MCF 10A (cell line): ENCODE measurements around the gene HERC2. TPM values are rescaled to one million over a fixed set of nuclear protein-coding genes. Genes with fewer than 3 reads are reported as not detected.

Experiments
- BruUV-seq: library from RNA; stranded (reverse); fragments of 400-500 nt; replicated peaks from 2 replicates; lab custom pipeline; 2021; lab: Mats Ljungman, UMichigan
- CTCF ChIA-PET: fragments of 300-600 bp; sonication (Branson Sonifier 250); formaldehyde crosslinking; extraction: SDS; loops from one replicate; lab custom pipeline; 2021; ENCODE audit warnings: antibody characterized with exemption, inconsistent platforms; lab: Yijun Ruan, JAX
- POLR2A ChIA-PET: fragments of 300-600, 350-650 bp; sonication (Branson Sonifier 250); formaldehyde crosslinking; extraction: SDS; loops from one replicate; lab custom pipeline; 2020; ENCODE audit warnings: antibody characterized with exemption, inconsistent platforms; lab: Yijun Ruan, JAX
- DNase-seq: peaks from one replicate; pipeline ENCODE4 v3.0.0-alpha.2; 2018; ENCODE audit not compliant: unreplicated experiment
- H3K27ac Mint-ChIP-seq: one replicate; pipeline ENCODE4 v1.8.0; 2022; ENCODE audit warnings: mild to moderate bottlenecking, low read depth, mixed read lengths; ENCODE audit not compliant: unreplicated experiment
- H3K27me3 Mint-ChIP-seq: one replicate; pipeline ENCODE4 v1.8.0; 2022; ENCODE audit warnings: mixed read lengths; ENCODE audit not compliant: insufficient read depth, unreplicated experiment
- H3K36me3 Mint-ChIP-seq: one replicate; pipeline ENCODE4 v1.8.0; 2022; ENCODE audit warnings: mild to moderate bottlenecking, moderate library complexity, mixed read lengths; ENCODE audit not compliant: insufficient read depth, unreplicated experiment
- H3K4me1 Mint-ChIP-seq: one replicate; pipeline ENCODE4 v1.8.0; 2022; ENCODE audit warnings: mixed read lengths; ENCODE audit not compliant: insufficient read depth, unreplicated experiment
- H3K4me3 Mint-ChIP-seq: one replicate; pipeline ENCODE4 v1.8.0; 2022; ENCODE audit warnings: mild to moderate bottlenecking, moderate library complexity, mixed read lengths; ENCODE audit not compliant: unreplicated experiment
- H3K9me3 Mint-ChIP-seq: one replicate; pipeline ENCODE4 v1.8.0; 2022; ENCODE audit warnings: mixed read lengths; ENCODE audit not compliant: unreplicated experiment
- intact Hi-C: fragments of 100-400 bp; cut with micrococcal nuclease; formaldehyde crosslinking; loops from 2 replicates; pipeline ENCODE4 v1.14.1; 2022
- total RNA-seq: library from RNA; stranded (reverse); gene quantifications from 2 replicates; pipeline ENCODE4 v1.2.3, GENCODE V29; 2022
- TF ChIP-seq, protein P1 (sequence below): fragments of 200-600 bp; IDR thresholded peaks from one replicate; pipeline ENCODE4 v1.8.0; 2022; ENCODE audit warnings: antibody characterized with exemption, mild to moderate bottlenecking; ENCODE audit not compliant: unreplicated experiment

HERC2 gene
- total RNA-seq, 1 experiment from 2014 or later: 65.2 TPM

DNA sequence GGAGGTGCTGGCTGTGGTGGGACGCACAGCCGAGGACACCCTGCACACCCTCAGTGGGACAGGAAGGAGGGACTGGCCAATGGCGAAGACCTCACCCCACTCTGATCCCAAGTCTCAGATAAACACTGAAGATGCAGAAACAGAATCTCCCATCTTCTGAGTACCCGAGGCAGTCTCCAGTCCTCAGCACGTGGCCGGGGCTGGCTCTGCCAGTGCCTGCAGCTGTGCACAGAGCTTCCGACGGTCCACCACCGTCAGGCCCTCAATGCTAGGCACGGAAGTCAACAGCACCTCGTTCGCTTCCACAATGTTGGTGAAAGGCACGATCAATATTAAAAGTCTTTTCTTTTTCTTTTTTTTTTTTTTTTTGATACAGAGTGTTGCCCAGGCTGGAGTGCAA is 206.1 kb downstream of the HERC2 start:
- Mint-ChIP-seq H3K4me1 (no peaks in the 10 kb centered on the region), H3K4me3 (no peak overlapping the region), H3K27me3 (no peaks in the 10 kb centered on the region), H3K9me3 (no peaks in the 10 kb centered on the region), H3K36me3 (peaks cover 84% of the 10 kb centered on the region), H3K27ac (peak overlapping the region; percentile 28)
- ChIA-PET POLR2A (no interaction called here), CTCF (interaction anchor here (1.4 to 2.6 kb wide), 2 partner anchors 10 to 1226 kb away, joined by 5 to 12 read pairs; no protein-coding TSS in a partner anchor)
- BruUV-seq: no TSS peak
- no peak for DNase-seq
- TF ChIP-seq, protein P1, sequence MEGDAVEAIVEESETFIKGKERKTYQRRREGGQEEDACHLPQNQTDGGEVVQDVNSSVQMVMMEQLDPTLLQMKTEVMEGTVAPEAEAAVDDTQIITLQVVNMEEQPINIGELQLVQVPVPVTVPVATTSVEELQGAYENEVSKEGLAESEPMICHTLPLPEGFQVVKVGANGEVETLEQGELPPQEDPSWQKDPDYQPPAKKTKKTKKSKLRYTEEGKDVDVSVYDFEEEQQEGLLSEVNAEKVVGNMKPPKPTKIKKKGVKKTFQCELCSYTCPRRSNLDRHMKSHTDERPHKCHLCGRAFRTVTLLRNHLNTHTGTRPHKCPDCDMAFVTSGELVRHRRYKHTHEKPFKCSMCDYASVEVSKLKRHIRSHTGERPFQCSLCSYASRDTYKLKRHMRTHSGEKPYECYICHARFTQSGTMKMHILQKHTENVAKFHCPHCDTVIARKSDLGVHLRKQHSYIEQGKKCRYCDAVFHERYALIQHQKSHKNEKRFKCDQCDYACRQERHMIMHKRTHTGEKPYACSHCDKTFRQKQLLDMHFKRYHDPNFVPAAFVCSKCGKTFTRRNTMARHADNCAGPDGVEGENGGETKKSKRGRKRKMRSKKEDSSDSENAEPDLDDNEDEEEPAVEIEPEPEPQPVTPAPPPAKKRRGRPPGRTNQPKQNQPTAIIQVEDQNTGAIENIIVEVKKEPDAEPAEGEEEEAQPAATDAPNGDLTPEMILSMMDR: no peak
- intact Hi-C loops: no loop called here

- ChIA-PET CTCF (interaction anchor here (0.6 to 2.5 kb wide), 4 partner anchors 9 to 1226 kb away, joined by 4 to 13 read pairs (median 4); no protein-coding TSS in a partner anchor), POLR2A (no interaction called here)
- no TSS peak for BruUV-seq
Measured at GRCh38 chr15:28114721-28115622, 207.0 kb downstream of the HERC2 start.

DNA sequence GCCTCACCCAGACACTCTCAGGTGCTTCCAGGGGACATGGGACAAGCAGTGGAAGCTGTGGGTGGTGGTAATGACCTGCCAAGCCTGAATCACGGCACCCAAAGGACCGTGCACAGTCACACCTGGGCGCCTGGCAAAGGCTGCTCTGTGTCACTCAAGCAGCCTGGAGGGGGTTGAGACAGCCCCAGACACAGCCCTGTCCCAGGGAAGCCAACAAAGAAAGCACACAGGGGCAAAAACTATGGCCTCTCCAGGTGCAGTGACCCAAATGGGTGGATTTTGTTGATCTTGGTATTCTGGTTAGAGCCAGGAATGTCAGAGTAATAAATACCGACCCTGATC is 207.9 kb downstream of the HERC2 start:
- intact Hi-C loops: no loop called here
- DNase-seq: no peak
- H3K27me3 Mint-ChIP-seq: no peaks in the 10 kb centered on the region
- H3K9me3 Mint-ChIP-seq: no peaks in the 10 kb centered on the region
- H3K27ac Mint-ChIP-seq: no peak overlapping the region
- TF ChIP-seq, protein P1: no peak
- CTCF ChIA-PET: interaction anchor here (0.7 to 2.5 kb wide), 3 partner anchors 9 to 34 kb away, joined by 4 to 13 read pairs (median 4); no protein-coding TSS in a partner anchor
- POLR2A ChIA-PET: no interaction called here
- no TSS peak for BruUV-seq
- H3K36me3 Mint-ChIP-seq: peaks cover 81% of the 10 kb centered on the region
- H3K4me3 Mint-ChIP-seq: no peak overlapping the region
- H3K4me1 Mint-ChIP-seq: no peaks in the 10 kb centered on the region

More at GRCh38 chr15:28114721-28115622, 207.0 kb downstream of the HERC2 start:
- H3K4me3 Mint-ChIP-seq: no peak overlapping the region
- TF ChIP-seq, protein P1: no peak
- no peaks in the 10 kb centered on the region for H3K9me3 Mint-ChIP-seq
- no peaks in the 10 kb centered on the region for H3K4me1 Mint-ChIP-seq
- intact Hi-C loops: no loop called here
- no peak for DNase-seq
- peak overlapping the region; percentile 28 for H3K27ac Mint-ChIP-seq
- H3K36me3 Mint-ChIP-seq: peaks cover 88% of the 10 kb centered on the region
- H3K27me3 Mint-ChIP-seq: no peaks in the 10 kb centered on the region

GRCh38 chr15:28113394-28114113 is 208.4 kb downstream of the HERC2 start:
- intact Hi-C loops: no loop called here
- Mint-ChIP-seq H3K27me3 (no peaks in the 10 kb centered on the region), H3K27ac (no peak overlapping the region), H3K36me3 (peaks cover 76% of the 10 kb centered on the region), H3K4me1 (no peaks in the 10 kb centered on the region), H3K4me3 (no peak overlapping the region), H3K9me3 (no peaks in the 10 kb centered on the region)
- no TSS peak for BruUV-seq
- no peak for DNase-seq
- TF ChIP-seq, protein P1: no peak
- ChIA-PET POLR2A (no interaction called here), CTCF (interaction anchor here (0.7 to 2.5 kb wide), 3 partner anchors 10 to 1222 kb away, joined by 4 to 13 read pairs (median 4); no protein-coding TSS in a partner anchor)
